ENCODE results near the gene SMAD5.
A peak's percentile ranks its signal among the peaks of the same experiment; 100 is the strongest.

The SMAD5 gene

DNA sequence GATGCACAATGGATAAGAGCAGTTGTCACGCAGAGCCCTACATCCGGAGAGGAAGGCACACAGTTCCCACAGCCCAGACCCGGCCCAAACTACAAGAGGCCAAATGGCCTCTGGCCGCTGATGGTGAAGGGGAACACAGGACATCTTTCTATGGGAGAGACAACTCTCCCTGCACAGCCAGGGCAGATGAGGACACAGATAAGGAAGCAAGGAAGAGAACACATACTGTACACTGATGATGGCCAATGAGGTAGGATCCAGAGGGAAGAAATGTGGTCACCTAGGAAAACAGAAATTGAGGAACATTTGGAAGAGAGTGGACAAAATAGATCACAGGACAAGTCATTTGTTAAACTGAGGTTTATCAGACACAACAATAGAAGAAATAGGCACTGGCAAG lies 88.7 kb downstream of the SMAD5 start:
- TF ChIP-seq ZFX (IDR thresholded peaks at IDR 0.05): no peak
- TF ChIP-seq, protein P1, sequence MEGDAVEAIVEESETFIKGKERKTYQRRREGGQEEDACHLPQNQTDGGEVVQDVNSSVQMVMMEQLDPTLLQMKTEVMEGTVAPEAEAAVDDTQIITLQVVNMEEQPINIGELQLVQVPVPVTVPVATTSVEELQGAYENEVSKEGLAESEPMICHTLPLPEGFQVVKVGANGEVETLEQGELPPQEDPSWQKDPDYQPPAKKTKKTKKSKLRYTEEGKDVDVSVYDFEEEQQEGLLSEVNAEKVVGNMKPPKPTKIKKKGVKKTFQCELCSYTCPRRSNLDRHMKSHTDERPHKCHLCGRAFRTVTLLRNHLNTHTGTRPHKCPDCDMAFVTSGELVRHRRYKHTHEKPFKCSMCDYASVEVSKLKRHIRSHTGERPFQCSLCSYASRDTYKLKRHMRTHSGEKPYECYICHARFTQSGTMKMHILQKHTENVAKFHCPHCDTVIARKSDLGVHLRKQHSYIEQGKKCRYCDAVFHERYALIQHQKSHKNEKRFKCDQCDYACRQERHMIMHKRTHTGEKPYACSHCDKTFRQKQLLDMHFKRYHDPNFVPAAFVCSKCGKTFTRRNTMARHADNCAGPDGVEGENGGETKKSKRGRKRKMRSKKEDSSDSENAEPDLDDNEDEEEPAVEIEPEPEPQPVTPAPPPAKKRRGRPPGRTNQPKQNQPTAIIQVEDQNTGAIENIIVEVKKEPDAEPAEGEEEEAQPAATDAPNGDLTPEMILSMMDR (conservative IDR thresholded peaks at IDR 0.05): no peak
- H3K27ac ChIP-seq: no peak overlapping the region

DNA sequence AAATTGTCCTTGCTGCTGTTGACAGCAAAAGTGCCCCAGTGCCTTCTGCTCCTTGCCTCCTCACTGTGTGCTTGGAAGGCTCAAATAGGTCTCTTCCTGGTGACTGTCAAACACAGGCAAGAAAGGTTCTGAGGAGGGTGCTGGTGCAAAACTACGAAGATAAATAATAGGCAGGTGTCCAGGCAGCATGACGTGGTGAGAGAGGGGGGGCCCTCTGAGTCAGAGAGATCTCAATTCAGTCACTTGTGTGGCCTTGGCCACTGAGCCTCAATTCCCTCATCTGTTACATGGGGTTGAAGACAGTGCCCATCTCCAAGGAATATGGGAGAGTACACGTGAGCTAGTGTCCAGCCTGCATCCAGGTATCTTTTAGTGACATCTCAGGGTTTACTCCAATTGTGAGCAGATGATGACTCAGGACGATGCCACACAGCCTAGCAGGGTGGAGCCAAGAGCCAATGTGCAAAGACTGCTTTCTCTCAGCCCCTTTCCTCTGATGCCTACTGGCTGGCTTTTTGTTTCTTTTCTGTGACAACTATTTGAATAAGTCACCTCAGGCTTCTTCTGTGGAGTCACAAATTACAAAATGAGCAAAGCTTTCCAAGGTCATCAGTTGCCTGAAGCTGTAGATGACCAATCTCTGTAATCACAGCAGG lies 90.1 kb downstream of the SMAD5 start:
- TF ChIP-seq, protein P1 (conservative IDR thresholded peaks at IDR 0.05): no peak
- no peak for TF ChIP-seq ZFX (IDR thresholded peaks at IDR 0.05)
- H3K27ac ChIP-seq: no peak overlapping the region

DNA sequence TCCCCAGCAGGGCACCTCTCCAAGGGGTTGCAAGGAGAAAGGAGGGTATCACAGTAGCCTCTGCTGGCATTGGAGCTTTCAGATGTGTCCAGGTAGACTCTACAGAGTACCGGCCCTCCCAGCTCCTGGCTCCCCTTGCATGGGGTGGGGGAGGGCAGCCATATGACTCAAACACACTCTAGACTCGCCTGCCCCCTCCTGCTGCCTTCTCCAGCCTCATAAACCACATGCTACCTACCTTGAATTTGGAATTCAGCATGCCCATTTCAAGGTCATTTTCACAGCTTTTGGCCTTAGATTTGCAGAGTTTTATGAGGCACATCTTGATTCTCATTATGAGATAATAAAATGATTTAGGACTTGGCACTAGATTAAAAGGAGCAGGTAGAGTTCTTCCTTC lies 93.2 kb downstream of the SMAD5 start:
- peak overlapping the region; percentile 42; the same call in 1 of the 2 replicates for H3K27ac ChIP-seq
- TF ChIP-seq, protein P1 (conservative IDR thresholded peaks at IDR 0.05): no peak
- no peak for TF ChIP-seq ZFX (IDR thresholded peaks at IDR 0.05)

DNA sequence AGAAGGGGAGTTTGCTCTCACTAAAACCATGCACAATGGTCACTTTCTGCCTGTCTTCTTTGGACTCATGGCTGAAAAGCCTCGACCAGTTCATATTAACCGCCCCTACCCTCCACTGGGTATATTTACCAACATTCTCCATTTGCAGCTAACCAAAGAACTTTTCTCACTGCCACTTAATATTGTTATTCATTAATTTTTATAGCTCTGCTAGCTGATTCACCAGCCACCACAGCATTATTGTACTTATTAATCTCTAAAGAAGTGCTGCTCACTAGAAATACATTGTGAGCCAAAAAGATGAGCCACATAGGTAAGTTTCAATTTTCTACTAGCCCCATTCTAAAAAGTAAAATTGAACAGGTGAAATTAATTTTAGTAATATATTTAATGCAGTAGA lies 93.8 kb downstream of the SMAD5 start:
- no peak overlapping the region for H3K27ac ChIP-seq
- TF ChIP-seq, protein P1 (conservative IDR thresholded peaks at IDR 0.05): no peak
- TF ChIP-seq ZFX (IDR thresholded peaks at IDR 0.05): no peak

DNA sequence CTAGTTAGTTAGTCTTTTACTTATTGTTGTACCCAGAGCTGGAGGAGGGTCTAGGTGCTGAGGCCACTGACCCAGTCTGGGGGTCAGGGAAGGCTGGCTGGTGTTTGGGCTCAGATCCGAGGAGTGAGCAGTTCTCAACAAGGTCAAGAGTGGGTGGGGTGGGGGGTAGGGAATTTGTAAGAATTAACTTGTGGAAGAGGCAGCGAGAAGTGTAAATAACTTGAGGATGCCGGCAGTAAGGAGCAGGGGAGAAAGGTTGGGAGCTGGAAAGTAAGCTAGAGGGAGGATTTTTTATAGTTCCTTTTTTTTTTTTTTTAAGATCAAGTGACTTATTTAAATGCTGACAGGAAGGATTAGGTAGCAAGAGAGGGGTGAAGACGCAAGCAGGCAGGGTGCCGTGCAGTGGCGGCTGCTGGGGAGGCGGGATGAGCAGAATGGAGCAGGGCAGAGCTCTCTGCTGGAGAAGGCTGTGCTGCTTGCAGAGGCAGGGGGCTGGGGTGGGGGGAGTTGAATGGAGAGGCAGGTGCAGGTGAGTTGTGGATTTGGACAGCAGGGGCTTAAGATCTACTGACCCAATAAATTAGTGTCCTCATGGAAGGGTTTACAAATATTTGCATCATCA lies 95.6 kb downstream of the SMAD5 start:
- TF ChIP-seq ZFX (IDR thresholded peaks at IDR 0.05): no peak
- TF ChIP-seq, protein P1 (conservative IDR thresholded peaks at IDR 0.05): no peak
- no peak overlapping the region for H3K27ac ChIP-seq

DNA sequence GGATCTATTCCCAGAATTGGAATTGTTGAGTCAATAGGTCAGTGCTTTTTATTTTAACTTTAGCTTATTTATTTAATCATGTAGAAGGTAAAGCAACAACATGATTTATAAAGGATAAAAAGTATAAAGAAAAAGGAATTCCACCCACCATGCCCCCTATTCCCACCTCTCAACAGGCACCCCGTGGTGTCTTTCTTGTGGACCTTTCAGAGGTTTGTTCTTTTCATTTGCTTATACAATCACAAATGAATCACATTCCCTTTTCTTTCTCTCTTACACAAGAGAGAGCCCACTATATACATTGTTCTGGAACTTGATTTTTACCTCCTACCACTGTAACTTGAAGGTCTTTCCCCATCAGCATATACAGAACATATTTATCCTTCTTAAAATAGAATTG lies 97.5 kb downstream of the SMAD5 start:
- TF ChIP-seq, protein P1 (conservative IDR thresholded peaks at IDR 0.05): no peak
- no peak for TF ChIP-seq ZFX (IDR thresholded peaks at IDR 0.05)
- H3K27ac ChIP-seq: no peak overlapping the region

DNA sequence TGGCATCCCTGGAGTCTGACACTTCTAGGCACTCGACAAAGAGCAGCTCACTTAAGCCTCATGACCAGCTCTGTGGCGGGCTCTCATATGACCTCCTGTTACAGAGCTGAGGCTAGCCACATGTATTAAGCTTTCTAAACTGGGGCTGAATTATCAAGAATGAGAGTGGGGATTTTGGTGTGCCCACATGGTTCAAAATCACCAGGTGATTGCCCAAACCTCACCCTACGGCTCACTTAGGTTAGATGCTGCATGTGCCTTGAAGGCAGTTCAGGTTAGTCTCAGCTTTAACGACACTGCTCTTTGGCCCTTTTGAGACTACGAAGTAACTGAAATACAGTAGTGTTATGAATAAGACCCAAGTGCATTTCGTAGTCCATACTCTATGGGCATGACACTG lies 99.7 kb downstream of the SMAD5 start:
- H3K27ac ChIP-seq: no peak overlapping the region
- TF ChIP-seq ZFX (IDR thresholded peaks at IDR 0.05): no peak
- TF ChIP-seq, protein P1 (conservative IDR thresholded peaks at IDR 0.05): no peak
